ENCODE measurements around the gene MRGPRX3. TPM values are rescaled to one million over a fixed set of nuclear protein-coding genes. Genes with fewer than 3 reads are reported as not detected.
A peak's percentile ranks its signal among the peaks of the same experiment; 100 is the strongest.

MRGPRX3 gene
- total RNA-seq, 4 donors from 2014 or later, result not detected

DNA sequence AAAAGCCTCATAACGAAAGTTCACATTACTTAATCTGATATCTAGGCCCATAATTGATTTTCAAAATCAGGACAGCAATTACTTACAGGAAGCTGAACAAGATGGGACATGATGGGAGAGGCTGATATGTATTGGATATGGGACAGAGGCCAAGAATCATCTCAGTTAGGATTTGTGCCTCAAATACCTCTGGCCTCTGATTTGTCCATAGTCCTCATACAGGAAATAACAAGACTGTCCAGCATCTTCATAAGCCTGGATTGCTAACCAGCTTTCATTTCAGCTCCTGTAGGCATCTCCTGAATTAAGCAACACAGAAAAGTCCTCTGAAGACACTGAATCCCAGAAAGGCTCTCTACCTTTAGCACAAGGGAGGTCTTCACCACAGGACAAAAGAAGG, 36.0 kb downstream of the MRGPRX3 start:
- Histone ChIP-seq H3K27me3 (peaks cover under 1% of the 10 kb centered on the region), H3K36me3 (no peaks in the 10 kb centered on the region), H3K4me1 (no peaks in the 10 kb centered on the region), H3K27ac (no peak overlapping the region), H3K4me3 (no peak overlapping the region), H3K9me3 (no peaks in the 10 kb centered on the region)
- 35% methylated on average over 1 of the region's 1 CpG for WGBS
- TF ChIP-seq EP300 (IDR thresholded peaks at IDR 0.05), result no peak
- no peak for TF ChIP-seq POLR2A (IDR thresholded peaks at IDR 0.05)
- no peak for TF ChIP-seq POLR2AphosphoS5 (IDR thresholded peaks at IDR 0.05)
- TF ChIP-seq, protein P1, sequence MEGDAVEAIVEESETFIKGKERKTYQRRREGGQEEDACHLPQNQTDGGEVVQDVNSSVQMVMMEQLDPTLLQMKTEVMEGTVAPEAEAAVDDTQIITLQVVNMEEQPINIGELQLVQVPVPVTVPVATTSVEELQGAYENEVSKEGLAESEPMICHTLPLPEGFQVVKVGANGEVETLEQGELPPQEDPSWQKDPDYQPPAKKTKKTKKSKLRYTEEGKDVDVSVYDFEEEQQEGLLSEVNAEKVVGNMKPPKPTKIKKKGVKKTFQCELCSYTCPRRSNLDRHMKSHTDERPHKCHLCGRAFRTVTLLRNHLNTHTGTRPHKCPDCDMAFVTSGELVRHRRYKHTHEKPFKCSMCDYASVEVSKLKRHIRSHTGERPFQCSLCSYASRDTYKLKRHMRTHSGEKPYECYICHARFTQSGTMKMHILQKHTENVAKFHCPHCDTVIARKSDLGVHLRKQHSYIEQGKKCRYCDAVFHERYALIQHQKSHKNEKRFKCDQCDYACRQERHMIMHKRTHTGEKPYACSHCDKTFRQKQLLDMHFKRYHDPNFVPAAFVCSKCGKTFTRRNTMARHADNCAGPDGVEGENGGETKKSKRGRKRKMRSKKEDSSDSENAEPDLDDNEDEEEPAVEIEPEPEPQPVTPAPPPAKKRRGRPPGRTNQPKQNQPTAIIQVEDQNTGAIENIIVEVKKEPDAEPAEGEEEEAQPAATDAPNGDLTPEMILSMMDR (IDR thresholded peaks at IDR 0.05), result no peak
- DNase-seq (ENCODE audit: low spot score in 2 of 2), result no peak

DNA sequence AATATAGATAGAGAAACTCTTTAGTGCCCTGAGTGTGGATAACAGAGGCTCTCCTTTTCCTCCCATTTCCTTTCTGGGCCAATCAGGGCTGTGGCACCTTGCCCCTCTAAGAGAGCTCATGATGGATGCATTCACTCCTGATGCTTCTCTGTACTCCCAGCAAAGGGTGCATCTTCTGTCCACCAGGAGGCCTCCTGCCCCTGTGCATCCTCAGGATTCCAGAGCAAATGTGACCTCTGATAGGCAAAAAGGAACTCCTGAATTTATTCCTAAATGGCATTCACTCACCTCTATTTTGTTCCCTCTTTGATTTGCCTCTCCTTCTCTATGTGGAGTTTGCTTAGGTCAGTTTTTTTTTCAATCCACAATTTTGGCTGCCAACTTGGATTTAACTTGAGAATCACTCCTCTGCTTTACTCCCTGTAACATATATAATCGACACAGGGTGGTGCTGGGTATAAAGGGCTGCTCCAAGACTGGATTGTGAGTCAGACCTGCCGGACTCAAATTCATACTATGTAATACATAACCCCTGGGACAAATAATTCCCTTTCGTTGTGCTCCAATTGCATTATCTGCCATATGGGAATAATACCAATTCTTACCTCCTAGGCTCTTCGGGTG, 39.1 kb downstream of the MRGPRX3 start:
- 62% methylated on average over 4 of the region's 4 CpGs for WGBS

DNA sequence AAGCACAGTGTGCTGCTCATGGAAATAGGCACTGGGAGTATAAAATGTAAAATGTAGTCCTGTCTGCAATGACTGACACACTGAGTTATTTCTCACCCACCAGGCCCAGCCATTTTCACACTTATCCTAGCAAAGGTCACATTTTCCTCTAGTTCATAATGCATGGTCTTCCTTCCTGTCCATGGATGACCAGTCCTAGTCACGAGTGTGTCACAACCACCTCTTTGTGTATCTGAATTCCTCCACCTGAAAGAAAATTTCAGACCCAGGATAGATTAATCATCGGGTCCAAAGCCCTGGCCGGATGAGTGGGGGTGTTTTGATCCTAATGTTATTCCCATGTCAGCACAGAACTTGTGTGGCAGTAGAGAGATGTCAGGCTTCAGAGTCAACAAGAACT, 40.3 kb downstream of the MRGPRX3 start, which contains the start of gene MRGPRX4:
Gene MRGPRX4 (plus strand): TSS at position 172 of the 400 bp plus-strand sequence. CDS start 420 bp downstream, outside the sequence.
- Histone ChIP-seq H3K27ac (no peak within 1 kb of the TSS), H3K27me3 (peaks cover 4% of the 10 kb centered on the region), H3K36me3 (no peaks in the 10 kb centered on the region), H3K4me3 (no peak within 1 kb of the TSS), H3K9me3 (no peaks in the 10 kb centered on the region), H3K4me1 (no peaks in the 10 kb centered on the region)
- no peak for DNase-seq (ENCODE audit: low spot score in 2 of 2)
- 78% methylated on average over 3 of the region's 3 CpGs for WGBS
- TF ChIP-seq POLR2AphosphoS5 (IDR thresholded peaks at IDR 0.05) (no peak), EP300 (IDR thresholded peaks at IDR 0.05) (no peak), POLR2A (IDR thresholded peaks at IDR 0.05) (no peak)
- TF ChIP-seq, protein P1 (IDR thresholded peaks at IDR 0.05), result no peak

More for the DNA sequence above, 39.1 kb downstream of the MRGPRX3 start:
- Histone ChIP-seq H3K27me3 (peaks cover 4% of the 10 kb centered on the region), H3K36me3 (no peaks in the 10 kb centered on the region), H3K9me3 (no peaks in the 10 kb centered on the region), H3K4me1 (no peaks in the 10 kb centered on the region), H3K4me3 (no peak overlapping the region), H3K27ac (no peak overlapping the region)
- no peak for DNase-seq (ENCODE audit: low spot score in 2 of 2)
- TF ChIP-seq, protein P1 (IDR thresholded peaks at IDR 0.05), result peak in 1 of 2 donors; percentile 57
- TF ChIP-seq POLR2AphosphoS5 (IDR thresholded peaks at IDR 0.05), result no peak

DNA sequence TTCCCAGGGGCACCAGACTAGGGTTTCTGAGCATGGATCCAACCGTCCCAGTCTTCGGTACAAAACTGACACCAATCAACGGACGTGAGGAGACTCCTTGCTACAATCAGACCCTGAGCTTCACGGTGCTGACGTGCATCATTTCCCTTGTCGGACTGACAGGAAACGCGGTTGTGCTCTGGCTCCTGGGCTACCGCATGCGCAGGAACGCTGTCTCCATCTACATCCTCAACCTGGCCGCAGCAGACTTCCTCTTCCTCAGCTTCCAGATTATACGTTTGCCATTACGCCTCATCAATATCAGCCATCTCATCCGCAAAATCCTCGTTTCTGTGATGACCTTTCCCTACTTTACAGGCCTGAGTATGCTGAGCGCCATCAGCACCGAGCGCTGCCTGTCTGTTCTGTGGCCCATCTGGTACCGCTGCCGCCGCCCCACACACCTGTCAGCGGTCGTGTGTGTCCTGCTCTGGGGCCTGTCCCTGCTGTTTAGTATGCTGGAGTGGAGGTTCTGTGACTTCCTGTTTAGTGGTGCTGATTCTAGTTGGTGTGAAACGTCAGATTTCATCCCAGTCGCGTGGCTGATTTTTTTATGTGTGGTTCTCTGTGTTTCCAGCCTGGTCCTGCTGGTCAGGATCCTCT, 41.0 kb downstream of the MRGPRX3 start:
- Histone ChIP-seq H3K9me3 (no peaks in the 10 kb centered on the region), H3K4me1 (no peaks in the 10 kb centered on the region), H3K27ac (no peak overlapping the region), H3K27me3 (peaks cover 4% of the 10 kb centered on the region), H3K36me3 (no peaks in the 10 kb centered on the region), H3K4me3 (no peak overlapping the region)
- TF ChIP-seq POLR2A (IDR thresholded peaks at IDR 0.05) (no peak), POLR2AphosphoS5 (IDR thresholded peaks at IDR 0.05) (no peak), EP300 (IDR thresholded peaks at IDR 0.05) (no peak)
- TF ChIP-seq, protein P1 (IDR thresholded peaks at IDR 0.05), result no peak
- no peak for DNase-seq (ENCODE audit: low spot score in 2 of 2)
- WGBS, result 87% methylated on average over 28 of the region's 28 CpGs

Other genes with a start within 250 kb of the MRGPRX3 start
- 10 to 100 TPM; 24.1 to 37.4 (median 29.9) TPM for gene SERGEF, start 119.5 kb upstream of the MRGPRX3 start, total RNA-seq
- gene TPH1, start 86.3 kb upstream of the MRGPRX3 start, total RNA-seq, result 1 to 10 TPM in 1 of 4 donors, under 1 TPM in 3; 0.19 to 1.9 (median 0.40) TPM
- gene SAAL1, start 26.5 kb upstream of the MRGPRX3 start, total RNA-seq, result 10 to 100 TPM in 1 of 4 donors, 1 to 10 TPM in 3; 7.1 to 19.1 (median 7.3) TPM
- not detected for gene MRGPRX4, start 40.3 kb downstream of the MRGPRX3 start, total RNA-seq
- gene SAA4, start 104.2 kb downstream of the MRGPRX3 start, total RNA-seq, result 1 to 10 TPM in 1 of 4 donors, not detected in 3; 5.1 TPM
- gene SAA2, start 116.1 kb downstream of the MRGPRX3 start, total RNA-seq, result 10 to 100 TPM in 3 of 4 donors, not detected in 1; 15.0 to 30.4 (median 16.2) TPM
- 10 to 100 TPM; 10.5 to 79.1 (median 49.1) TPM for gene SAA1, start 133.7 kb downstream of the MRGPRX3 start, total RNA-seq
- gene HPS5, start 189.6 kb downstream of the MRGPRX3 start, total RNA-seq, result 10 to 100 TPM; 14.9 to 27.0 (median 22.6) TPM
- 100 to 1,000 TPM in 1 of 4 donors, 10 to 100 TPM in 3; 48.6 to 121 (median 50.4) TPM for gene GTF2H1, start 190.0 kb downstream of the MRGPRX3 start, total RNA-seq

Data from suprapubic skin (tissue), 4 donors.